Parathyroid adenoma (tissue), 2 donors: Measurements from ENCODE around the gene CDH4.

Source experiments
- H2AFZ ChIP-seq: fragments of 300-600 bp; sonication (generic); one replicate; pipeline ENCODE4 v1.7.0; 2017; ENCODE audit warnings: antibody characterized with exemption, mild to moderate bottlenecking
- H3K27ac ChIP-seq: fragments of 300-600 bp; sonication (generic); one replicate; pipeline ENCODE4 v1.7.0; 2017
- H3K27me3 ChIP-seq: fragments of 300-600 bp; sonication (generic); one replicate; pipeline ENCODE4 v1.7.0; 2017; ENCODE audit warnings: low read length; ENCODE audit not compliant: control insufficient read depth, insufficient read depth
- H3K36me3 ChIP-seq: fragments of 300-600 bp; sonication (generic); one replicate; pipeline ENCODE4 v1.7.0; 2017; ENCODE audit warnings: low read length; ENCODE audit not compliant: control insufficient read depth, insufficient read depth
- H3K4me1 ChIP-seq: fragments of 300-600 bp; sonication (generic); one replicate; pipeline ENCODE4 v1.7.0; 2017; ENCODE audit warnings: control low read depth
- H3K4me2 ChIP-seq: fragments of 300-600 bp; sonication (generic); one replicate; pipeline ENCODE4 v1.7.0; 2017; ENCODE audit warnings: low read length
- H3K4me3 ChIP-seq: fragments of 300-600 bp; sonication (generic); one replicate; pipeline ENCODE4 v1.7.0; 2017; ENCODE audit warnings: low read depth, low read length
- H3K79me2 ChIP-seq: fragments of 300-600 bp; sonication (generic); one replicate; pipeline ENCODE4 v1.7.0; 2017; ENCODE audit warnings: control low read depth
- H3K9ac ChIP-seq: fragments of 300-600 bp; sonication (generic); one replicate; pipeline ENCODE4 v1.7.0; 2017; ENCODE audit warnings: mild to moderate bottlenecking
- H3K9me3 ChIP-seq: fragments of 300-600 bp; sonication (generic); one replicate; pipeline ENCODE4 v1.7.0; 2017; ENCODE audit warnings: low read length; ENCODE audit not compliant: control insufficient read depth
- TF ChIP-seq, protein P1 (sequence below): fragments of 300-600 bp; sonication (generic); IDR thresholded peaks from one replicate; pipeline ENCODE4 v1.7.0; 2017; ENCODE audit warnings: antibody characterized with exemption, mild to moderate bottlenecking
- donor health status: primary hyperparathyroidism.

Gene CDH4

DNA sequence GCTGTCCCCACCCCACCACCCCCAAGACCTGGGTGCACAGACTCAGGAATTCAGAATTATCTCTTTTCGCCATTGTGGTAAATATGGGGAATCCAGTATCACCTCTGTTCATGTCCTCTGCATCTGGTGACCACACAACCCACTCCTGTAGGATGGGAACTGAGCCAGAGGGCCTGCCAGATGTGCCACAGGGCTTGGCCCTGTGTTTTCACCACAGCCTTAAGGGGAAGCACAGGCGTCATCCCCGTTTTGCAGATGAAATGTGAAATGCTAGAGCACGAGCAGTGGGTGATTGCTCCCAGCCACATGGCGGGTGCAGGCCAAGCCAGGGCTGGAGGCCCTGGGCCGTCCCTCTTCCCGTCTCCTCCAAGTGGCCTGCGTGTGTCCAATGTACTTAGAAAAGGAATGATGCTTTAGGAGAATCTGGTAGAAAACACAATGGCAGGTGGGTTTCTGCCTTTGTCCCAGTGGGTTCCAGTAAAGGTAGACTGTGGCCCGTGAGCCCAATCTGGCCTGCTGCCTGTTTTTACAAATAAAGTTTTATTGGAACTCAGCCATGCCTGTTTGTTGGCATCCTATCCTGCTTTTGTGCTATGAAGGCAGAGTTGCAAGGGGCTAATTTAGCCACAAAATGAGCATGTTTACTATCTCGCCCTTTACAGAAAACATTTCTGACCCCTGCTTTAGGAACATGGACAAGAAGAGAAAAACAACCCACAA, 309.2 kb downstream of the CDH4 start:
- no peak overlapping the region for H3K4me3 ChIP-seq
- TF ChIP-seq, protein P1, sequence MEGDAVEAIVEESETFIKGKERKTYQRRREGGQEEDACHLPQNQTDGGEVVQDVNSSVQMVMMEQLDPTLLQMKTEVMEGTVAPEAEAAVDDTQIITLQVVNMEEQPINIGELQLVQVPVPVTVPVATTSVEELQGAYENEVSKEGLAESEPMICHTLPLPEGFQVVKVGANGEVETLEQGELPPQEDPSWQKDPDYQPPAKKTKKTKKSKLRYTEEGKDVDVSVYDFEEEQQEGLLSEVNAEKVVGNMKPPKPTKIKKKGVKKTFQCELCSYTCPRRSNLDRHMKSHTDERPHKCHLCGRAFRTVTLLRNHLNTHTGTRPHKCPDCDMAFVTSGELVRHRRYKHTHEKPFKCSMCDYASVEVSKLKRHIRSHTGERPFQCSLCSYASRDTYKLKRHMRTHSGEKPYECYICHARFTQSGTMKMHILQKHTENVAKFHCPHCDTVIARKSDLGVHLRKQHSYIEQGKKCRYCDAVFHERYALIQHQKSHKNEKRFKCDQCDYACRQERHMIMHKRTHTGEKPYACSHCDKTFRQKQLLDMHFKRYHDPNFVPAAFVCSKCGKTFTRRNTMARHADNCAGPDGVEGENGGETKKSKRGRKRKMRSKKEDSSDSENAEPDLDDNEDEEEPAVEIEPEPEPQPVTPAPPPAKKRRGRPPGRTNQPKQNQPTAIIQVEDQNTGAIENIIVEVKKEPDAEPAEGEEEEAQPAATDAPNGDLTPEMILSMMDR = no peak
- no peaks in the 10 kb centered on the region for H3K79me2 ChIP-seq

DNA sequence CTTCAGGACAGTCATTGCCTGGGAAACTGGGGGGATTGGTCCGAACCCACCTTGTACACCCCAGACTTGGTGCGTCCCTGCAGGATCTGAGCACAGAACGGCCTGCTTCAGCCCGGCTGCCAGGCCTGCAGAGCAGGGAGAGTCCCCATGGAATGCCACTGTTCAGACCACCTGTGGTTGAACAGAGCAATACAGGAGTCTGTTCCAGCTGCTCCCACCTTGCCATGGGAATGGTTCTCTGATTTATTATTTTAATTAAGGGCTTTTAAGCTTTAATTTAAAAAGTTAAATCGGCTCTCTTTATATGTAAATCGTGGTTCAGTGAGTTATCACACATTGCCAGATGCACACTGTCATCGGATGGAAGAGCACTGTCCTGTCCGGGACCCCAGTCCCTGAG, 310.4 kb downstream of the CDH4 start:
- Histone ChIP-seq H3K4me2 (no peak overlapping the region), H3K4me1 (no peaks in the 10 kb centered on the region), H3K79me2 (no peaks in the 10 kb centered on the region), H3K27me3 (peaks cover 3% of the 10 kb centered on the region), H3K9me3 (no peaks in the 10 kb centered on the region), H3K4me3 (no peak overlapping the region), H3K9ac (no peak overlapping the region), H2AFZ (no peak overlapping the region), H3K36me3 (no peaks in the 10 kb centered on the region), H3K27ac (no peak overlapping the region)
- TF ChIP-seq, protein P1 = no peak

More for the DNA sequence above, 309.2 kb downstream of the CDH4 start:
- Histone ChIP-seq H3K27me3 (peaks cover 7% of the 10 kb centered on the region), H3K9ac (no peak overlapping the region), H3K36me3 (no peaks in the 10 kb centered on the region), H3K27ac (no peak overlapping the region), H3K4me1 (no peaks in the 10 kb centered on the region), H2AFZ (no peak overlapping the region), H3K4me2 (no peak overlapping the region), H3K9me3 (no peaks in the 10 kb centered on the region)

DNA sequence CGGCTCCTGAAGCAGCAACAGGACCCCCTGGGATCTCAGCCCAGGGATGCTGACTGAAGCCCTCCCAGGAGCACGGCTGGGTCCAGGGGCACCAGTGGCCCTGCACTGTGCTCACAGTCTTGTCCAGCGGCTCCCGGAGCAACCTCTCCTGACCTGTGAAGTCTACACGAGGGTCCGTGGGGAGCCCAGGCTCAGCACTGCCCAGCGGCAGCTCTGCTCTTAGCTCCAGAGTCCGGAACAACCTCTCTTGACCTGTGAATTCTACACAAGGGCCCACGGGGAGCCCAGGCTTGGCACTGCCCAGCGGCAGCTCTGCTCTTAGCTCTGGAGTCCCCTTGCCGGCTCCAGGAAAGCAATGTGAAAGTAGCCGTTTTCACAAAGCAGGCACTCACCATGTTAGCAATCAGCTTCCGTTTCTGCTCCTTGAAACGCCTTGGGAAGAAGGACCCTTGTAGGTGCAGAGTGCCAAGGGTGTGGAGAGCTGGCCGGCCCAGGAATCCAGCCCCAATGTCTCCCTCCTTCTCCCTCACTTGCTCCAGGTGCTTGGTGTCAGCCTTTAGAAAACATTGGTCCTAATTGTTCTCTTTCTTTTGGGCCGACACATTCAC, 310.9 kb downstream of the CDH4 start:
- Histone ChIP-seq H3K9ac (no peak overlapping the region), H3K4me3 (no peak overlapping the region), H3K4me1 (no peaks in the 10 kb centered on the region), H3K9me3 (no peaks in the 10 kb centered on the region), H3K36me3 (no peaks in the 10 kb centered on the region), H3K27ac (no peak overlapping the region), H2AFZ (no peak overlapping the region), H3K4me2 (no peak overlapping the region), H3K79me2 (no peaks in the 10 kb centered on the region), H3K27me3 (peaks cover 3% of the 10 kb centered on the region)
- TF ChIP-seq, protein P1 = no peak

DNA sequence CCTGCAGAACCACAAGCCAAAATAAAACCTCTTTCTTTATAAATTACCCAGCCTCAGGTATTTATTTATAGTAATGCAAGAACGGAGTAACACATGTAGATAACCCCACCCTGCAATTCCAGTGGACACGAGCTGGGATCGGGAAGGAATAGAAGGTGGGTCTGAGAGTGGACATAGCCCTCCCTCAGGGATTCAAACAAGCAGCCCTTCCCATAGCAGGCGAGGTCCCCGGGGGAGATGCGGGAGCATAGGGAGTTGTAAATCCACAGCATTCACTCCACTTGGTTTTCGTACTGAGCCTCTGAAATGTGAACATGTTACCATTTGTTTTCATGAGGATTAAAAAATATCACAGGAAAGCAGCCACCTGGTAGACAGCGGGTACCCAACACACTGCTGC, 312.6 kb downstream of the CDH4 start:
- no peaks in the 10 kb centered on the region for H3K4me1 ChIP-seq
- peaks cover 3% of the 10 kb centered on the region for H3K27me3 ChIP-seq
- H3K9me3 ChIP-seq = no peaks in the 10 kb centered on the region
- H2AFZ ChIP-seq = no peak overlapping the region
- no peaks in the 10 kb centered on the region for H3K79me2 ChIP-seq
- no peak overlapping the region for H3K9ac ChIP-seq
- TF ChIP-seq, protein P1 = no peak
- H3K4me3 ChIP-seq = no peak overlapping the region
- no peak overlapping the region for H3K27ac ChIP-seq
- no peaks in the 10 kb centered on the region for H3K36me3 ChIP-seq
- H3K4me2 ChIP-seq = no peak overlapping the region

DNA sequence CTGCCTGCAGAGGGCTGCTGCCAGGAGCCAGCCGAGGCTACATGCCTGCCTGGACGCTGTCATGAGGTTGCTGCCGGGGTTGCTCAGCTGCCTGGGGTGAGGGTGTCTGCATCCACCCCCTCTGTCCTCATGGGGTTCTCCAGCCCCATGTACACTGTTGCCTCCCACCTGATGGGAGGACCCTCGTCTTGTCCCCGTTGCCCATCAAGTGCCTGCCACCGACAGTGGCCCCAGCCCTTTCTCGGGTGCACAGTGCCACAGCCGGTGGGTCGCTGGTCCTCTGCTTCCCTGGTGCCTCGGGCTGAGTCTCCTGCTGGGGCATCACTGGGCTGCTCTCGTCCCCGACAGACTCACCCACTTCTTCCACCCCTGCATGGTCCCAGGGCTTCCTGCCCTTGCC, 313.7 kb downstream of the CDH4 start:
- no peak overlapping the region for H2AFZ ChIP-seq
- no peak overlapping the region for H3K9ac ChIP-seq
- no peaks in the 10 kb centered on the region for H3K9me3 ChIP-seq
- H3K27ac ChIP-seq = no peak overlapping the region
- TF ChIP-seq, protein P1 = no peak
- H3K79me2 ChIP-seq = no peaks in the 10 kb centered on the region
- H3K4me2 ChIP-seq = no peak overlapping the region
- H3K4me1 ChIP-seq = no peaks in the 10 kb centered on the region
- H3K4me3 ChIP-seq = no peak overlapping the region
- no peaks in the 10 kb centered on the region for H3K36me3 ChIP-seq
- peaks cover 3% of the 10 kb centered on the region for H3K27me3 ChIP-seq
